K562 (cell line): ENCODE measurements around the gene TCF15. TPM values are rescaled to one million over a fixed set of nuclear protein-coding genes. Genes with fewer than 3 reads are reported as not detected.

Experiments
- ATAC-seq: fragments of 200-7000 bp; cut with Tn5 transposase; 3 replicates; pipeline ENCODE4 v1.9.1; 2020; ENCODE audit warnings: moderate library complexity
- BruUV-seq: library from RNA; stranded (reverse); fragments of 400-500 nt; replicated peaks from 2 replicates; lab custom pipeline; 2021; lab: Mats Ljungman, UMichigan
- CTCF ChIA-PET: fragments of 300-600 bp; formaldehyde crosslinking; extraction: SDS; loops from one replicate; lab custom pipeline; 2021; ENCODE audit warnings: low intra/inter-chr PET ratio; lab: Yijun Ruan, JAX
- POLR2A ChIA-PET: fragments of 300-600, 350-650 bp; sonication (Branson Sonifier 250); formaldehyde crosslinking; extraction: SDS; loops from one replicate; lab custom pipeline; 2021; ENCODE audit warnings: antibody characterized with exemption, inconsistent platforms; lab: Yijun Ruan, JAX
- DNase-seq, 4 experiments: peaks; one replicate each; pipeline versions ENCODE4 v3.0.0 to v3.0.0-alpha.2; 2011 to 2018; ENCODE audit warnings: low spot score in 3 of 4, mixed read lengths in 3 of 4; ENCODE audit errors: extremely low read depth in 1 of 4
- FAIRE-seq: peaks from 2 replicates; lab custom pipeline; 2011; peaks lifted over from hg19 to GRCh38; lab: Jason Lieb, UNC
- H2AFZ ChIP-seq: 2 replicates; pipeline ENCODE4 v1.6.0; 2011; ENCODE audit warnings: low read depth, low read length, control low read depth, inconsistent platforms
- H3K27ac ChIP-seq: fragments of 200-600 bp; 3 replicates; pipeline ENCODE4 v1.8.0; 2011; ENCODE audit warnings: low read depth, mild to moderate bottlenecking, control low read depth, inconsistent platforms, low read length, moderate library complexity, mixed read lengths; ENCODE audit errors: extremely low read depth
- H3K27me3 ChIP-seq, 2 experiments: fragments of 300-600 bp in 1 of 2; 2 replicates in 1 of 2; 3 replicates in 1 of 2; pipeline versions ENCODE4 v1.6.0 to v1.8.0; 2011; ENCODE audit warnings: inconsistent platforms in 2 of 2, low read length in 2 of 2, mild to moderate bottlenecking in 1 of 2, mixed read lengths in 1 of 2, moderate library complexity in 1 of 2; ENCODE audit not compliant: control insufficient read depth in 2 of 2, insufficient read depth in 2 of 2
- H3K36me3 ChIP-seq: fragments of 300-600 bp; 3 replicates; pipeline ENCODE4 v1.8.0; 2011; ENCODE audit warnings: mild to moderate bottlenecking, low read length, inconsistent platforms; ENCODE audit not compliant: control insufficient read depth, insufficient read depth
- H3K4me1 ChIP-seq, 2 experiments: fragments of 200-600 bp in 1 of 2; replicated peaks in 1 of 2; 2 replicates in 1 of 2; 3 replicates in 1 of 2; pipeline versions ENCODE4 v1.5.1 to v1.8.0; 2011; ENCODE audit warnings: inconsistent platforms in 2 of 2, low read length in 2 of 2, mild to moderate bottlenecking in 1 of 2, mixed read lengths in 1 of 2, moderate library complexity in 1 of 2; ENCODE audit not compliant: control insufficient read depth in 2 of 2, insufficient read depth in 2 of 2
- H3K4me2 ChIP-seq: 2 replicates; pipeline ENCODE4 v1.6.1; 2011; ENCODE audit warnings: low read length, control low read depth, inconsistent platforms, mixed read lengths; ENCODE audit not compliant: insufficient read depth
- H3K4me3 ChIP-seq: fragments of 200-600 bp; sonication (generic), shearing (Covaris generic); 2 replicates; pipeline ENCODE4 v1.5.1; 2016; ENCODE audit warnings: control low read depth, inconsistent platforms
- H3K79me2 ChIP-seq: fragments of 200-600 bp; 3 replicates; pipeline ENCODE4 v1.8.0; 2011; ENCODE audit warnings: low read length, inconsistent platforms; ENCODE audit not compliant: control insufficient read depth, insufficient read depth
- H3K9ac ChIP-seq, 2 experiments: 2 replicates each; pipeline versions ENCODE4 v1.6.0 to v1.6.1; 2011; ENCODE audit warnings: low read depth in 2 of 2, low read length in 2 of 2, control low read depth in 1 of 2, inconsistent platforms in 1 of 2, mild to moderate bottlenecking in 1 of 2, mixed read lengths in 1 of 2; ENCODE audit not compliant: insufficient read depth in 1 of 2
- H3K9me1 ChIP-seq: one replicate; pipeline ENCODE4 v1.6.0; 2011; ENCODE audit warnings: inconsistent platforms, mild to moderate bottlenecking, low read length, moderate library complexity; ENCODE audit not compliant: control insufficient read depth, insufficient read depth
- H3K9me3 ChIP-seq: replicated peaks from 2 replicates; pipeline ENCODE4 v1.5.1; 2011; ENCODE audit warnings: low read depth, low read length, inconsistent platforms; ENCODE audit not compliant: control insufficient read depth, insufficient read depth
- H4K20me1 ChIP-seq: replicated peaks from 2 replicates; pipeline ENCODE4 v1.6.1; 2011; ENCODE audit warnings: low read length, inconsistent platforms, mixed read lengths; ENCODE audit not compliant: control insufficient read depth, insufficient read depth
- ARHGAP35 ChIP-seq: fragments of 450-650 bp; IDR thresholded peaks from 2 replicates; pipeline ENCODE4 v1.6.1; 2018; ENCODE audit not compliant: partially characterized antibody
- CEBPB ChIP-seq: fragments of 450-650 bp; IDR thresholded peaks from 2 replicates; pipeline ENCODE4 v1.6.1; 2016; ENCODE audit warnings: missing genetic modification characterization, missing compliant biosample characterization
- HNRNPH1 ChIP-seq: fragments of 200-400 bp; formaldehyde crosslinking; optimal IDR thresholded peaks from 2 replicates; pipeline ENCODE3; 2017; ENCODE audit warnings: low read depth, mild to moderate bottlenecking, low read length, moderate library complexity
- KLF13 ChIP-seq: fragments of 450-650 bp; IDR thresholded peaks from 2 replicates; pipeline ENCODE4 v1.6.1; 2016; ENCODE audit warnings: missing genetic modification characterization, low read depth, mild to moderate bottlenecking, missing compliant biosample characterization, moderate library complexity, borderline replicate concordance
- MEF2D ChIP-seq: conservative IDR thresholded peaks from 2 replicates; pipeline ENCODE4 v1.6.1; 2016; ENCODE audit warnings: low read depth, missing genetic modification characterization, missing compliant biosample characterization
- POU5F1 ChIP-seq: fragments of 150-350 bp; IDR thresholded peaks from 2 replicates; pipeline ENCODE4 v1.6.1; 2014; ENCODE audit warnings: borderline replicate concordance, low read length, low read depth, mild to moderate bottlenecking; ENCODE audit not compliant: partially characterized antibody
- RHOXF2B ChIP-seq: fragments of 250-450 bp; sonication (Bioruptor Pico); conservative IDR thresholded peaks from 2 replicates; pipeline ENCODE4 v1.5.1; 2021
- SNRNP70 ChIP-seq: fragments of 200-400 bp; formaldehyde crosslinking; optimal IDR thresholded peaks from 2 replicates; pipeline ENCODE3; 2017; ENCODE audit warnings: low read depth, low read length
- SP2 ChIP-seq: IDR thresholded peaks from 2 replicates; pipeline ENCODE4 v1.6.1; 2011; ENCODE audit warnings: mild to moderate bottlenecking, low read depth, low read length, moderate library complexity; ENCODE audit not compliant: poor library complexity, severe bottlenecking; ENCODE audit errors: extremely low read depth
- ZNF507 ChIP-seq: conservative IDR thresholded peaks from 2 replicates; pipeline ENCODE4 v1.6.1; 2017; ENCODE audit warnings: missing genetic modification characterization, missing compliant biosample characterization
- ZNF561 ChIP-seq: fragments of 450-650 bp; formaldehyde crosslinking; conservative IDR thresholded peaks from 2 replicates; pipeline ENCODE4 v1.4.0; 2020; ENCODE audit warnings: mild to moderate bottlenecking, moderate library complexity
- WGBS: fragments of 100-300 bp; shearing (Covaris generic); methylation state at CpG from one replicate; pipeline ENCODE4 v1.1.6; 2016; ENCODE audit warnings: low coverage, mixed read lengths; ENCODE audit not compliant: insufficient coverage; ENCODE audit errors: missing lambda C conversion rate; 5-methylcytosine and 5-hydroxymethylcytosine counted together
- in situ Hi-C: fragments of 300-500 bp; cut with MboI; formaldehyde crosslinking; loops from 4 replicates; pipeline ENCODE4 v1.15.0; 2018; ENCODE audit warnings: inconsistent platforms, mixed read lengths
- intact Hi-C: fragments of 100-400 bp; cut with micrococcal nuclease; formaldehyde crosslinking; loops from 2 replicates; pipeline ENCODE4 v1.14.2; 2022
- polyA plus RNA-seq, 8 experiments: library from polyadenylated mRNA; depleted of rRNA in 4 of 8; stranded (reverse) in 5 of 8; unstranded in 3 of 8; fragments of >200 nt; fragmentation: Nextera tagmentation in 2 of 8; fragmentation: Illumina TruSeq in 1 of 8; extraction: Ambion mirVana in 2 of 8; extraction: Trizol in 1 of 8; gene quantifications; 2 replicates each; pipeline versions ENCODE4 v1.2.1 to v1.2.3, GENCODE V29; 2011 to 2014; ENCODE audit warnings: inconsistent platforms in 1 of 8, missing spikeins in 1 of 8
- total RNA-seq, 7 experiments: library from RNA; depleted of rRNA in 6 of 7; stranded (reverse); fragments of >200 nt in 6 of 7; fragmentation: Illumina TruSeq in 2 of 7; extraction: Trizol in 2 of 7; gene quantifications; 2 replicates each; pipeline versions ENCODE4 v1.2.1 to v1.2.3, GENCODE V29; 2011 to 2021; ENCODE audit warnings: low replicate concordance in 1 of 7

TCF15 gene
- total and polyA plus RNA-seq, 9 of the 15 experiments (the other 6 are each of a cell fraction or from before 2014, with no cell fraction given): 0.04 to 5.0 (median 1.2) TPM

DNA sequence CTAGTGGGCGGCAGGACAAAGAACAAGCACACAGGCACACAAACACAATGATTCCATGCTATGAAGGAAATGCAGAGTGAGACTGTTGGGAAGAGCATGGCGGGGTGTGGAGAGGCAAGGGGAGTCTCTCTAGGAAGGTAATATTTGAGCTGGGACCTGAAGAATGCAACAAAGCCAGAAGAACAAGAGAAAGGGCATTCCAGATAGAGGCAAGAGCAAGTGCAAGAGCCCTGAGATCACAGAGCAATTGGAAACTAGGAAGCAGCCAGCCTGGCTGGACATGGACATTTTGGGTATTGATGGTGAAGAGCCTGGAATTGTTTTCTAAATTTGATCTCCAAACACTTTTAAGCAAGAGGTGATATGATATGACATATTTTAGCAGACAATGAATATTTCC is 27.4 kb upstream of the TCF15 start:
- ATAC-seq: no peak
- intact Hi-C loops: no loop called here
- ChIA-PET CTCF (no interaction called here), POLR2A (no interaction called here)
- Histone ChIP-seq H3K36me3 (no peaks in the 10 kb centered on the region), H3K4me3 (no peak overlapping the region), H3K9me3 (no peaks in the 10 kb centered on the region), H4K20me1 (peaks cover 3% of the 10 kb centered on the region; the same call in 1 of the 2 replicates), H3K9ac (peak overlapping the region in 1 of 2 experiments; percentile 45; a peak in 1 of 4 replicates), H3K4me1 (peaks cover 3% of the 10 kb centered on the region in 2 experiments; a peak in 3 of 5 replicates), H3K4me2 (no peak overlapping the region), H3K9me1 (no peaks in the 10 kb centered on the region), H3K79me2 (no peaks in the 10 kb centered on the region), H3K27me3 (peaks cover 0 to 18% of the 10 kb centered on the region in 2 experiments; a peak in 2 of 5 replicates), H3K27ac (no peak overlapping the region), H2AFZ (no peak overlapping the region)
- in situ Hi-C loops: no loop called here
- BruUV-seq: no TSS peak
- 14% methylated on average over 2 of the region's 2 CpGs for WGBS
- no peak for DNase-seq
- peak; percentile 23 for FAIRE-seq
- TF ChIP-seq ARHGAP35 (no peak), POU5F1 (no peak), MEF2D (tag) (no peak), RHOXF2B (CRISPR knock-in tag) (no peak), CEBPB (no peak), SP2 (no peak), ZNF507 (tag) (no peak), ZNF561 (CRISPR knock-in tag) (no peak), SNRNP70 (no peak), HNRNPH1 (no peak), KLF13 (tag) (no peak)
